ENCODE measurements around the gene LRRC18.

The LRRC18 gene

DNA sequence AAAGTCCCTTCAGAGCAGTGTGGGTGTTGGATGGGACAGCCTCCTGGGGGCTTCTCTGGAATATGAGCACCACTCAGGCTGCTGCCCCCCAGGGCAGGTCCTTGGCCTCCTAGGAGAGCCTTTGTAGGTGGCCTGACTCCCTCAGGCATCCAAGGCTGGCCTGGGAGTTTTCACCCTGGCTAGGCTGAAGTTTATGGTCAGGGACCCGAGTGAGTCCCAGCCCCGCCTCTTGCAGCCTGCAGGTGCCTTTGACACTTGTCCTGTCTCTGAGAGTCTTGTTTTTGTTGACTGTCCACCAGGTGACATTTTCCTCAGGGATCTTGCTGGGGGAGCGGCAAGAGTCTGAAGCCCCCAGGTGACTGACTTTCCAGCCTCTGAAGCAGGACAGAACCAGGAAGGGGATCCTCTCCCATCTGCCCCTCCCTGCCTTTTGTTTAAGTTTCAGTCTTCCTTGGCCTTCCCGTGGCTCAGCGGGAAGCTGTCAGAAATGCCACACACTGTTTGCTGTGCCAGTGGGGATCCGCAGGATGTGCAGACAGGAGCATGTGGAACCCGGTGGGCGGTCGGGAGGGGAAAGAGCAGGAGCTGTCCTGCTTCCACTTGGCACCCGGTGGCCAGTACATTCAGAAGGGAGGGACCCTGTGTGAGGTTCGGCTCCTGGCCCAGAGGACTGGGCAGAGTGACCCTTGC lies 59.5 kb downstream of the LRRC18 start:
- no peaks in the 10 kb centered on the region for H3K27me3 ChIP-seq (ENCODE audit: insufficient read depth, low read length, poor library complexity)
- H3K4me2 ChIP-seq (ENCODE audit: insufficient read depth, low read length), result no peak overlapping the region
- no peaks in the 10 kb centered on the region for H3K36me3 ChIP-seq (ENCODE audit: insufficient read depth, low read length)
- H3K27ac ChIP-seq (ENCODE audit: low read length), result no peak overlapping the region
- no peak overlapping the region for H3K9ac ChIP-seq (ENCODE audit: low read depth, low read length)
- H3K9me3 ChIP-seq (ENCODE audit: insufficient read depth, low read length, severe bottlenecking), result no peaks in the 10 kb centered on the region
- TF ChIP-seq, protein P1, sequence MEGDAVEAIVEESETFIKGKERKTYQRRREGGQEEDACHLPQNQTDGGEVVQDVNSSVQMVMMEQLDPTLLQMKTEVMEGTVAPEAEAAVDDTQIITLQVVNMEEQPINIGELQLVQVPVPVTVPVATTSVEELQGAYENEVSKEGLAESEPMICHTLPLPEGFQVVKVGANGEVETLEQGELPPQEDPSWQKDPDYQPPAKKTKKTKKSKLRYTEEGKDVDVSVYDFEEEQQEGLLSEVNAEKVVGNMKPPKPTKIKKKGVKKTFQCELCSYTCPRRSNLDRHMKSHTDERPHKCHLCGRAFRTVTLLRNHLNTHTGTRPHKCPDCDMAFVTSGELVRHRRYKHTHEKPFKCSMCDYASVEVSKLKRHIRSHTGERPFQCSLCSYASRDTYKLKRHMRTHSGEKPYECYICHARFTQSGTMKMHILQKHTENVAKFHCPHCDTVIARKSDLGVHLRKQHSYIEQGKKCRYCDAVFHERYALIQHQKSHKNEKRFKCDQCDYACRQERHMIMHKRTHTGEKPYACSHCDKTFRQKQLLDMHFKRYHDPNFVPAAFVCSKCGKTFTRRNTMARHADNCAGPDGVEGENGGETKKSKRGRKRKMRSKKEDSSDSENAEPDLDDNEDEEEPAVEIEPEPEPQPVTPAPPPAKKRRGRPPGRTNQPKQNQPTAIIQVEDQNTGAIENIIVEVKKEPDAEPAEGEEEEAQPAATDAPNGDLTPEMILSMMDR (IDR thresholded peaks at IDR 0.05; ENCODE audit: borderline replicate concordance, extremely low read depth, low read length, poor library complexity, severe bottlenecking), result no peak
- TF ChIP-seq EZH2 (IDR thresholded peaks at IDR 0.05; ENCODE audit: borderline replicate concordance, low read depth, low read length, severe bottlenecking), result no peak
- H3K4me3 ChIP-seq (ENCODE audit: low read depth in 1 of 2, low read length in 2 of 2), result no peak overlapping the region
- H3K79me2 ChIP-seq (ENCODE audit: insufficient read depth, low read length), result no peaks in the 10 kb centered on the region
- H4K20me1 ChIP-seq (ENCODE audit: insufficient read depth, low read length), result no peaks in the 10 kb centered on the region
- no peak overlapping the region for H2AFZ ChIP-seq (ENCODE audit: low read depth, low read length)
- DNase-seq (no peak), ATAC-seq (ENCODE audit: insufficient read depth, low read depth) (no peak)
- no peaks in the 10 kb centered on the region for H3K4me1 ChIP-seq (ENCODE audit: insufficient read depth, low read length)

DNA sequence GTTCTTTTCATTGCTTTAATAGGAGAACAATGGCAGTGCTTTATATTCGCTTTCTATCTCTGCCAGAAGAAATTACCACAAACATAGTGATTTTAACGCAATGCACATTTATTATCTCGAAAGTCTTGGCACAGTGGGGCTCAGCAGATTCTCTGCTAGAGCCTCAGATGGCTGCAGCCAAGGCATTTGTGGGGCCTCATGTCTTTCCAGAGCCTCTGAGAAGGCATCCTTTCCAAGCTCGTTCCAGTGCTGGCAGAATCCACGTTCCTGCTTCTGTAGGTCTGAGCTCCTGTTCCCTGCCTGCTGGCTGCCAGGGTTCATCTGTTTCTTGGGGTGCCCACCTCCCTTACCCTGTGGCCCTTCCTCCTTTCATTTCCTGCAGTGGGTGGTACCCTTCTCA lies 60.2 kb downstream of the LRRC18 start:
- Histone ChIP-seq H3K27me3 (ENCODE audit: insufficient read depth, low read length, poor library complexity) (no peaks in the 10 kb centered on the region), H3K4me1 (ENCODE audit: insufficient read depth, low read length) (no peaks in the 10 kb centered on the region), H3K79me2 (ENCODE audit: insufficient read depth, low read length) (no peaks in the 10 kb centered on the region), H3K36me3 (ENCODE audit: insufficient read depth, low read length) (no peaks in the 10 kb centered on the region), H3K9me3 (ENCODE audit: insufficient read depth, low read length, severe bottlenecking) (no peaks in the 10 kb centered on the region), H3K27ac (ENCODE audit: low read length) (no peak overlapping the region), H4K20me1 (ENCODE audit: insufficient read depth, low read length) (no peaks in the 10 kb centered on the region), H3K4me2 (ENCODE audit: insufficient read depth, low read length) (no peak overlapping the region), H3K4me3 (ENCODE audit: low read depth in 1 of 2, low read length in 2 of 2) (no peak overlapping the region), H2AFZ (ENCODE audit: low read depth, low read length) (no peak overlapping the region), H3K9ac (ENCODE audit: low read depth, low read length) (no peak overlapping the region)
- no peak for TF ChIP-seq EZH2 (IDR thresholded peaks at IDR 0.05; ENCODE audit: borderline replicate concordance, low read depth, low read length, severe bottlenecking)
- TF ChIP-seq, protein P1 (IDR thresholded peaks at IDR 0.05; ENCODE audit: borderline replicate concordance, extremely low read depth, low read length, poor library complexity, severe bottlenecking), result no peak
- ATAC-seq (ENCODE audit: insufficient read depth, low read depth), result no peak
- no peak for DNase-seq

DNA sequence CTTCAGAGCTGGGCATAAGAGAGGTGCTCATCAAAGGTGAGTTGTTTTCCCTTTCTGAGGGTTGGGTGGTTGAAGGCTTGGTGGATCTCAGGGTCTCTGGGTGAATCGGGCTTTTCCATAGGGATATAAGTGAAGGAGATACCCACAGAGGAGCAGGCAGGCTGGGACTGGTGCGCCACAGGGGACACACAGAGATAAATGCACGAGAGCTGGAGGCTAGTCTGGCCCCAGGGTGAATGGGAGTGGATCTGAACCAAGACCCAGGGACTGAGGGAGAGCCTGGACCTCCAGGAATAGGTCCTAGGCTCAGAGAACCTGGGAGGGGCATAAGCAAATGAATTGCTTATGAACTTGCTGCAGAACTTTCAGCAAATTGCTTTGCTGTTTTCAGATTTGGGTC lies 61.5 kb downstream of the LRRC18 start:
- no peak for ATAC-seq (ENCODE audit: insufficient read depth, low read depth)
- Histone ChIP-seq H3K4me2 (ENCODE audit: insufficient read depth, low read length) (no peak overlapping the region), H3K36me3 (ENCODE audit: insufficient read depth, low read length) (no peaks in the 10 kb centered on the region), H3K4me1 (ENCODE audit: insufficient read depth, low read length) (no peaks in the 10 kb centered on the region), H3K27me3 (ENCODE audit: insufficient read depth, low read length, poor library complexity) (no peaks in the 10 kb centered on the region), H3K9me3 (ENCODE audit: insufficient read depth, low read length, severe bottlenecking) (no peaks in the 10 kb centered on the region), H2AFZ (ENCODE audit: low read depth, low read length) (no peak overlapping the region), H4K20me1 (ENCODE audit: insufficient read depth, low read length) (no peaks in the 10 kb centered on the region), H3K27ac (ENCODE audit: low read length) (no peak overlapping the region), H3K79me2 (ENCODE audit: insufficient read depth, low read length) (no peaks in the 10 kb centered on the region), H3K4me3 (ENCODE audit: low read depth in 1 of 2, low read length in 2 of 2) (no peak overlapping the region), H3K9ac (ENCODE audit: low read depth, low read length) (no peak overlapping the region)
- TF ChIP-seq, protein P1 (IDR thresholded peaks at IDR 0.05; ENCODE audit: borderline replicate concordance, extremely low read depth, low read length, poor library complexity, severe bottlenecking), result no peak
- no peak for TF ChIP-seq EZH2 (IDR thresholded peaks at IDR 0.05; ENCODE audit: borderline replicate concordance, low read depth, low read length, severe bottlenecking)
- DNase-seq, result no peak
